Prostate gland (tissue), 2 donors: ENCODE measurements around the gene MDC1. TPM values are rescaled to one million over a fixed set of nuclear protein-coding genes. Genes with fewer than 3 reads are reported as not detected.

Source experiments
- DNase-seq: peaks from one replicate; pipeline ENCODE4 v3.0.0-alpha.2; 2019; ENCODE audit warnings: low spot score
- H3K27ac ChIP-seq, 2 donors: fragments of 200-600 bp; sonication (generic); 2 replicates each; pipeline ENCODE4 v1.5.1; 2017 to 2019
- H3K27me3 ChIP-seq: fragments of 200-600 bp; sonication (generic); replicated peaks from 2 replicates; pipeline ENCODE4 v1.5.1; 2019; ENCODE audit not compliant: insufficient read depth
- H3K36me3 ChIP-seq, 2 donors: fragments of 200-600 bp; sonication (generic); 1 replicate in 1 of 2; 2 replicates in 1 of 2; pipeline versions ENCODE4 v1.5.1 to v1.8.1; 2017 to 2019
- H3K4me1 ChIP-seq: fragments of 200-600 bp; sonication (generic); replicated peaks from 2 replicates; pipeline ENCODE4 v1.5.1; 2019
- H3K4me3 ChIP-seq, 2 donors: fragments of 200-600 bp; sonication (generic); 2 replicates each; pipeline ENCODE4 v1.5.1; 2017 to 2019
- H3K9me3 ChIP-seq: fragments of 200-600 bp; sonication (generic); 2 replicates; pipeline ENCODE4 v1.5.1; 2017
- POLR2A ChIP-seq: fragments of 450-650 bp; IDR thresholded peaks from one replicate; pipeline ENCODE4 v1.6.1; 2016; ENCODE audit warnings: antibody characterized with exemption, mild to moderate bottlenecking
- POLR2AphosphoS5 ChIP-seq: sonication (generic); formaldehyde crosslinking; IDR thresholded peaks from one replicate; pipeline ENCODE4 v1.6.1; 2017; ENCODE audit warnings: antibody characterized with exemption
- WGBS: methylation state at CpG from one replicate; pipeline ENCODE4 v1.1.5; 2018; 5-methylcytosine and 5-hydroxymethylcytosine counted together
- intact Hi-C: fragments of 100-400 bp; cut with DNase I; formaldehyde crosslinking; loops from one replicate; pipeline ENCODE4 v1.14.2; 2022
- total RNA-seq, 2 donors: library from RNA; depleted of rRNA; stranded (reverse); fragments of >200 nt; gene quantifications; one replicate each; pipeline ENCODE4 v1.1.0, GENCODE V29; 2016
- TF ChIP-seq, protein P1 (sequence below), 4 experiments: fragments of 200-600 bp in 2 of 4; fragments of 450-650 bp in 2 of 4; sonication (generic) in 2 of 4; IDR thresholded peaks; 1 replicate in 3 of 4; 2 replicates in 1 of 4; pipeline ENCODE4 v1.5.1; 2016 to 2019; ENCODE audit warnings: antibody characterized with exemption in 4 of 4, mild to moderate bottlenecking in 2 of 4, moderate library complexity in 2 of 4

Gene MDC1
- total RNA-seq, 2 donors from 2014 or later: 20.5 to 26.3 TPM

DNA sequence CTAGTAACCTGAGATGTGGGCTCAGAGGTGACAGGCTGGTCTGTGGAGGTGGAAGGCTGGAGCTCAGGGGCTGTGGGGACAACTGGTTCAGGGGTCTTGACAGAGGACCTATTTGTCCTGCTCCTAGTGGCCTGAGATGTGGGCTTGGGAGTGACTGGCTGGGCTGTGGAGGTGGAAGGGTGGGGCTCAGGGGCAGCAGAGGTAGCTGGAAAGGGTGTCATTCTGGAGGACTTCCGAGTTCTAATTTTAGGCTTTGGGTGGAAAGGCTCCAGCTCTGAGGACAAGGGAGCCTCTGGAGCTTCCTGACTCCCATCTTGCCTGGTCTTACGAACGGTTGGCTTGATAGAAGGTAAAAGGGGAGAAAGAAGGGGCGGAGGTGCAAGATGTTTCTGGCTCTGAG lies 11.5 kb downstream of the MDC1 start:
- Histone ChIP-seq H3K4me1 (no peaks in the 10 kb centered on the region), H3K27ac (no peak overlapping the region), H3K9me3 (no peaks in the 10 kb centered on the region), H3K27me3 (no peaks in the 10 kb centered on the region), H3K4me3 (no peak overlapping the region), H3K36me3 (no peaks in the 10 kb centered on the region)
- WGBS: 95% methylated on average over 4 of the region's 4 CpGs
- DNase-seq: no peak
- intact Hi-C loops: no loop called here
- TF ChIP-seq, protein P1, sequence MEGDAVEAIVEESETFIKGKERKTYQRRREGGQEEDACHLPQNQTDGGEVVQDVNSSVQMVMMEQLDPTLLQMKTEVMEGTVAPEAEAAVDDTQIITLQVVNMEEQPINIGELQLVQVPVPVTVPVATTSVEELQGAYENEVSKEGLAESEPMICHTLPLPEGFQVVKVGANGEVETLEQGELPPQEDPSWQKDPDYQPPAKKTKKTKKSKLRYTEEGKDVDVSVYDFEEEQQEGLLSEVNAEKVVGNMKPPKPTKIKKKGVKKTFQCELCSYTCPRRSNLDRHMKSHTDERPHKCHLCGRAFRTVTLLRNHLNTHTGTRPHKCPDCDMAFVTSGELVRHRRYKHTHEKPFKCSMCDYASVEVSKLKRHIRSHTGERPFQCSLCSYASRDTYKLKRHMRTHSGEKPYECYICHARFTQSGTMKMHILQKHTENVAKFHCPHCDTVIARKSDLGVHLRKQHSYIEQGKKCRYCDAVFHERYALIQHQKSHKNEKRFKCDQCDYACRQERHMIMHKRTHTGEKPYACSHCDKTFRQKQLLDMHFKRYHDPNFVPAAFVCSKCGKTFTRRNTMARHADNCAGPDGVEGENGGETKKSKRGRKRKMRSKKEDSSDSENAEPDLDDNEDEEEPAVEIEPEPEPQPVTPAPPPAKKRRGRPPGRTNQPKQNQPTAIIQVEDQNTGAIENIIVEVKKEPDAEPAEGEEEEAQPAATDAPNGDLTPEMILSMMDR (IDR thresholded peaks at IDR 0.05): no peak
- TF ChIP-seq POLR2AphosphoS5: no peak
- TF ChIP-seq POLR2A: no peak

DNA sequence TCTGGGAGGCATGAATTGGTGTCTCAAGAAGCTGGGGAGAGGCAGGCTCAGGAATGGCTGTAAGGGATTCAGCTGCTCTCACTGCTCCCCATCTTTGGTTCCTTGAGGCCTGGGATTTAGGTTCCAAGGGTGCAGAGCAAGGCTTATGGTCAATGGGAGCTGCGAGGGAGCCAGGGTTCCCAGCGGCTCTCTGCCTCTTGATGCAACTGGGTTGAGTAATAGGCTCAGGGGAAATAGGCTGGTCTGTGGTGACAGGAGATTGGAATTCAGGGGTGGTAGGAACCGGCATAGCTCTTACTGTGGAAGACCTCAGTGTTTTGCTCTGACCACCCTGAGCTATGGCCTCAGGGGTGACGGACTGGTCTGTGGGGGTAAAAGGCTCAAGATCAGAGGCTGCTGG lies 13.3 kb downstream of the MDC1 start:
- intact Hi-C loops: no loop called here
- WGBS: 100% methylated on average over 4 of the region's 4 CpGs
- TF ChIP-seq POLR2A (no peak), POLR2AphosphoS5 (no peak)
- TF ChIP-seq, protein P1 (IDR thresholded peaks at IDR 0.05): no peak
- no peak for DNase-seq
- Histone ChIP-seq H3K27me3 (no peaks in the 10 kb centered on the region), H3K36me3 (no peaks in the 10 kb centered on the region), H3K9me3 (no peaks in the 10 kb centered on the region), H3K4me3 (no peak overlapping the region), H3K27ac (no peak overlapping the region), H3K4me1 (no peaks in the 10 kb centered on the region)

DNA sequence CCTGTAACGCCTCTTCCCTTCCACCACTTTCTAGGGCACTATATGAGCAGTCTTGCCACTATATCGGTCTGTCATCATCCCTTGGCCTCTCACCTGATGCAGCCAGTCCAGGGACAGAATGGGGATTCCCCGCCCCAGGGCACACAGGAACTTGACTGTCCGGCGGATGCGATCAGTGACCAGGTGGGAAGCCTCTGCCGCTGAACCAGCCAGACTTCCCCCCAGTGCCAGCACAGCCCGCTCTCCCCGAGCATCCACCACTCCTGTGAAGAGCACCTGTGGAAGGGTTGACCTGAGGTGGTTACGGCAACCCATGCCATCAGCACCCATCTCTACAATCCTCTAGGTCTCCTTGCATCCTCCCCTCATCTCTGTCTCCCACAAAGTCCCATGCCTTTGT lies 14.1 kb downstream of the MDC1 start:
- Histone ChIP-seq H3K36me3 (no peaks in the 10 kb centered on the region), H3K27ac (no peak overlapping the region), H3K4me1 (no peaks in the 10 kb centered on the region), H3K9me3 (no peaks in the 10 kb centered on the region), H3K27me3 (no peaks in the 10 kb centered on the region), H3K4me3 (no peak overlapping the region)
- no peak for DNase-seq
- intact Hi-C loops: no loop called here
- 93% methylated on average over 10 of the region's 10 CpGs for WGBS
- TF ChIP-seq POLR2A (no peak), POLR2AphosphoS5 (no peak)
- TF ChIP-seq, protein P1 (IDR thresholded peaks at IDR 0.05): no peak

DNA sequence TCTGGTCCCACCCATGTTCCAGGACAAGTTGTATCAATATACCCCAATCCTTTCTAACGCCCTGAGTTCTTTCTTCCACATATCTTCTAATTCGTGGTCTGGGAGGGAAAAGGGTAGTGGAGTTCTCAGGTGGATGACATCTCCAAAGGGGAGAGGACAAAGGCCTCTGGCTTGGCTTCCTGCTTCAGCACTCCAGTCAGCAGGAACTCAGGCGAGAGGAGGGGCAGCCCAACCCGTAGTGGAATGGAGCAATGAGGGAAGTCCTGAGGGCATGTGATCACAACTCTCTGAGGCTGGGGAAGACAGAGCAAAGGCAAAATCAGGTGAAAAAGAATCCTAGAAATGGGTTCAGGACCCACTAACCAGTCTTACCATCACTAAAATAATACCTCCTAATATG lies 16.7 kb downstream of the MDC1 start:
- Histone ChIP-seq H3K4me1 (no peaks in the 10 kb centered on the region), H3K36me3 (no peaks in the 10 kb centered on the region), H3K27me3 (no peaks in the 10 kb centered on the region), H3K9me3 (no peaks in the 10 kb centered on the region), H3K4me3 (no peak overlapping the region), H3K27ac (no peak overlapping the region)
- TF ChIP-seq POLR2AphosphoS5: no peak
- TF ChIP-seq POLR2A: no peak
- TF ChIP-seq, protein P1 (IDR thresholded peaks at IDR 0.05): no peak
- WGBS: 64% methylated on average over 4 of the region's 4 CpGs
- DNase-seq: no peak
- intact Hi-C loops: no loop called here

DNA sequence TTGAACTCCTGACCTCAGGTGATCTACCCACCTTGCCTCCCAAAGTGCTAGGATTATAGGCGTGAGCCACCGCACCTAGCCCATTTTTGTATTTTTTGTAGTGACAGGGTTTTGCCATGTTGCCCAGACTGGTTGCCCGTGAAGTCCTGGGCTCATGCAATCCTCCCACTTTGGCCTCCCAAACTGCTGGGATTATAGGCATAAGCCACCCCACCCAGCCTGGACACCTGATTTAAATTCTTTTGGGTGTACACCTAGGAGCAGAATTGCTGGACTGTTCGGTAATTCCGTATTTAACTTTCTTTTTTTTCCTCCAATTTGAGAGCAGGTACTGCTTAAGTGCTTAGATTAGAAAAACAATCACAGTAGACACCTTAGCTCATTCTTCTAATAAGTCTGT lies 20.6 kb downstream of the MDC1 start:
- H3K27ac ChIP-seq: no peak overlapping the region
- intact Hi-C loops: no loop called here
- H3K4me3 ChIP-seq: no peak overlapping the region
- H3K9me3 ChIP-seq: no peaks in the 10 kb centered on the region
- TF ChIP-seq POLR2AphosphoS5: no peak
- TF ChIP-seq POLR2A: no peak
- TF ChIP-seq, protein P1 (IDR thresholded peaks at IDR 0.05): no peak
- DNase-seq: no peak
- no peaks in the 10 kb centered on the region for H3K4me1 ChIP-seq
- H3K27me3 ChIP-seq: no peaks in the 10 kb centered on the region
- 91% methylated on average over 5 of the region's 5 CpGs for WGBS
- no peaks in the 10 kb centered on the region for H3K36me3 ChIP-seq
